RKO (cell line): Measurements from ENCODE around the gene ZNF30.
"Not testable (repeated sequence)": the region's sequence is repeated elsewhere in the genome, so short reads cannot be mapped to it uniquely, and the experiment has no call there.

Experiments
- DNase-seq: peaks from one replicate; pipeline ENCODE4 v3.0.0-alpha.2; 2016; ENCODE audit warnings: low spot score

Gene ZNF30

DNA sequence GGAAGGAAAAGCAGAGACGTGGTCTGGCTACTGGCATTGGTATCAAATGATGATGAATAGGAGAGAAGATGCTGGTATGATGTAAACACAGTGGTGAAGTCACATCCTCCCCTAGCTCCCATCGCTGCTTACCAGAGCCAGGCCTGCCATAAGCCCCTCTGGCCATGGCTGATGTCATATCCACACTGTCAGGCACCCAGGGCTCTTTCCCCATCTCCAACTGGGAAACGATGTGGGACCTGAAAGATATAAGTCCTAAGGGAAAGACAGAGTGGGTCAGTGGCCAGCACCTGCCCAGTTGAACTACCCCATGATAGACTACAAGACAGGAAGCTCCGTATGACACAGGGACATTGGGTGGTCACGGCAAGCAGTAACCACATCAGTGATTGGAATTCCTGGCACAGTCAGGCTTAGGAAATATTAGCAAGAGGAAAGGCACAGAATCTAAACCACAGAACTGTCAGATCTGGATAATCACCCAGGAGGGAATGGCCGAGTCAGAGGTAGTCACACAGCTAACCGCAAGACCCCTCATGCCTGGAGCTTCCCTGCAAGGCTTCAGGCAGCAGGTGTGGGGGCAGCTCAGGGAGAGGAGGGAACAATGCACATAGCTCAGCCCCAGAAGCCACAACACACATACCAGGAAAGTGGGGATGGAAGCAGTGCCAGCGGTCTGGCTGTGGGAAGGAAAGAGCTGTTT lies 33.6 kb downstream of the ZNF30 start:
- peak; percentile 40 for DNase-seq

DNA sequence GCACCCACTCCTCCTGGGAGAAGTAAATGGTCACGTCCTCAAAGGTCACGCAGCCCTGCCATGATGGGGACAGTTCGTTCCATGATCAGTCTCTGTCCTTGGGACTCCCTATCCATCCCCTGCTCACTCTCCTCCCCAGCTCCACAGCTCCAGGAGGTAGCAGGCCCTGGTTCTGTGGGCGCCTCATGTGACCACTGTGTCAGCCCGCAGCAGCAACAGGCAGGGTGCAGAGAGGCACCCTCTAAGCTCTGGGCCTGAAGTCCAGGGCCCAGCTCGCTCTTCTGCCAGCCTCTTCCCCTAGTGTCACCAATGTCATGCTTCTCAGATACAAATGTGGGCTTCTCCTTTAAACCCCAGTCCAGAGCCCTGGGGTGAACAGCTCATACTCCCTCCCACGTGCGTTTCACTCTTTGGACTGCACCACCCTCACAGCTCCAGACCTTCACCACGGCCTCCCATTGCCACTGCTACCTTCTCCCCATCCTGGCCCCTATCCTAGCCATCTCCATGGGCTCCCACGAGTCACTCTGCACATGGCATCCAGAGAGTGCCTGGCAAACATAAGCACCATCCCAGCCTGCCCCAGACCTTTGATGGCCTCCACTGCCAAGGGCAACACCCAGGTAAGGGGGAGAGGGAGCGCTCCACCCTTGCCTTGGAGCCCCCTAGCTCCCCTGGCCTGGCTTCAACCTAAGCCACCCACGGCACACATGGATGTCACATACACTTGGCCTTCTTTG lies 34.4 kb downstream of the ZNF30 start:
- DNase-seq, result no peak

- DNase-seq, result peak; percentile 42
Measured at GRCh38 chr19:34961775-34962686, 35.3 kb downstream of the ZNF30 start.

- DNase-seq, result peak; percentile 65
Measured at GRCh38 chr19:34962687-34963572, 36.2 kb downstream of the ZNF30 start.

DNA sequence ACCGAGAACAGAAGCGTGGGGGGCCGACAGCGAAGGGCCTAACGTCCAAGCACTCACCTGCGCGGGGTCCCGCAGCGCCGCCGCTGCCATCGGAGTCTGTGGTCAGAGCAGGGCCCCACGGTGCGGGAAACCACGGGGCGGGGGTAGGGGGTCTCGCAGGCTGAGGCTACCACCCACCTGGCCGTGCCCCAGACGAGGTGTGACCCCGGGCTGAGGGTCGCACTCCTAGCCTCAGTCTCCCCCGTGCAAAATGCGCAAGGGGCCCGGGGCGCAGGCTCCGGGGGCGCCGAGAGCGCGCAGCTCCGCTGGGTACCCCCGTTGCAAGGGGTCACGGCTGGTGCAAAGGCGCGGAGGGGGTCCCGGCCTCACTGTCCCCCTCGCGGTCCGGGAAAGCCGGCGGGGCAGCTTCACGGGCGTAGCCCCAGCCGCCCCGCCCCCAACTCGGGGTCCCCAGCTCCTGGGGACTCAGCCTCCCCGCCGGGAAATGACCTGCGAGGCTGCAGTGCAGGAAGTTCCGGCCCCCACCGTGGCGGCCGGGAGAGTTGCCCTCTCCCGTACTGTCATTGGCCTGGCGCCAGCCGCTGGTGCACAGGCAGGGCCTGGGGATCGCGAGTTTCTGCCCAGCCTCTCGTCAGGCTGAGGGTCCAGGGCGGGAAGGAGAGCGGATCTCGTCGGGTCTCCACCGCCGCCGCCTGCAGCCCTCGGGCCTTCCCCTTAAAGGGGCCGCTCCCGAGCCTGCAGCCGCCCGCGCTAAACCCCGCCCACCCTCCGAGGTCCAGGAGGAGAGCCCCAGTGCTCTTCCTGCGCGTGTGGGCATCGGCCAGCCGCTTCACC lies 37.1 kb downstream of the ZNF30 start, which contains the start of gene ZNF792:
TSS of gene ZNF792 (minus strand) at position 657 of the 834 bp plus-strand sequence. CDS start at position 90, 567 bp downstream.
- DNase-seq, result peak; percentile 68

- DNase-seq, result no peak
Measured at GRCh38 chr19:34964598-34964997, 37.9 kb downstream of the ZNF30 start.

DNA sequence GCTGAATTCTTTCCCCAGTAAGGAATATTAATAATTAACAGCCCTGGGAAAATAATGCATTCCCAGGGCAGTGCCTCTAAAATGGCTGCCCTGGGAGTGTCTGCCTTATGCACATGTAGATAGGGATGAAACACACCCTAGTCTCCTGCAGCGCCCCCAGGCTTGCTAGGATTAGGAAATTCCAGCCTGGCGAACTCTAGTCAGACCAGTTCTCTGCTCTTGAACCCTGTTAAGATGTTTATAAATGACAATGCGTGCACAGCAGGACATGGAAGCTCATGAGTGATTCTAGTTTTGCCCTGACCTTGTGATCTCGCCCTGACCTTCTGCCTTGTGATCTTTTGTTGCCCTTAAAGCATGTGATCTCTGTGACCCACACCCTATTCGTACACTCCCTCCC lies 38.8 kb downstream of the ZNF30 start:
- DNase-seq, result not testable (repeated sequence)

DNA sequence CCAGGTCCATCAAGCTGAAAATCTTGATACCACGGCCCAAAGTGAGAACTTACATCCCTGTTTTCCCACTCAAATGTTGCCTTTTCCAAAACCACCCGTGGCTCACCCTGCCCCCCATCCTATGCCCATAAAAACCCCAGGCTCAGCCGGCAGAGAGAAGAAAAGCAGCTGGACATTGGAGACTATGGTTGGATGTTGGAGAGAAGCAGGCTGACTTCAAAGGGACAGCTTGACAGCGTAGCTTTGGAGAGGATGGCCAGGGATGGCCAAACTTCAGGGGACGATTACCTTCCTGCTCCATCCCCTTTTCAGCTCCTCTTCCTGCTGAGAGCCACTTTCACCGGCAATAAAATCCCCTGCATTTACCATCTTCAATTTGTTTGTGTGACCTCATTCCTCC lies 40.8 kb downstream of the ZNF30 start:
- DNase-seq, result no peak

- DNase-seq, result no peak
Measured at GRCh38 chr19:34969721-34970120, 43.0 kb downstream of the ZNF30 start.

DNA sequence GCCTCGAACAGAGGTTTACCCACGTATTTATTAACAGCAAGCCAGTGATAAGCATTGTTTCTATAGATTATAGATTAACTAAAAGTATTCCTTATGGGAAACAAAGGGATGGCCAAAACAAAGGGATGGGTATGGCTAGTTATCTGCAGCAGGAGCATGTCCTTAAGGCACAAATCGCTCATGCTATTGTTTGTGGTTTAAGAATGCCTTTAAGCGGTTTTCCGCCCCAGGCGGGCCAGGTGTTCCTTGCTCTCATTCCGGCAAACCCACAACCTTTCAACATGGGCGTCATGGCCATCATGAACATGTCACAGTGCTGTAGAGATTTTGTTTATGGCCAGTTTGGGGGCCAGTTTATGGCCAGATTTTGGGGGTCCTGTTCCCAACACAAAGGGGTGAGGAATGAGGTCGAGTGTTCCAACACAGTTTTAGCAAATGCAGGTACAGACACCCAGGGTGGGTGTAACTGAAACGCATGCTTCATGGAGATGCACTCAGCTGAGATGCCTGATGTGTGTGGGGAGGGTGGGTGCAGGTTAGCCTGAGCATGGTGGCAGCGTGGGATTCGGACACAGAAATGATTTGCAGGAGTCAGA lies 43.6 kb downstream of the ZNF30 start:
- DNase-seq, result not testable (repeated sequence)

- no peak for DNase-seq
Measured at GRCh38 chr19:34972163-34972705, 45.5 kb downstream of the ZNF30 start.

DNA sequence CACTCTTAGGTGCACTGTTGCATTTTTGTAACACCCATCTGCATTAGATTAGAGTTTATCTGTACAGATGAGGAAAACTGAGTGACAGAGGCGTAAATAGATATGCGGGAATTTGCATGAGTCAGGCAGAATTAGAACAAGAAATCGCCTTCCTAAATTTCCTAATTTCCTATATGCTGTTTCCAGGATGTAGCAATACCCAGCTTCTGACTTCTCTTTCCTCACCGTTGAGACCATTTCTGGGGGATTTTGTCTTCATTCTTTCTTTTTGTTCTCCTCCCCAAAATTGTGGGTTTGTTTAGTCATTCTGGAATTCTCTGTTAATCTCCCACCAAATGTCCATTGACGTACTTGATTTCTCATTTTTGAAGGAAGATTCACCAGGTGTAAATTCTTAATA lies 47.9 kb downstream of the ZNF30 start:
- DNase-seq, result no peak

GRCh38 chr19:34975056-34975455 lies 48.4 kb downstream of the ZNF30 start:
- no peak for DNase-seq

DNA sequence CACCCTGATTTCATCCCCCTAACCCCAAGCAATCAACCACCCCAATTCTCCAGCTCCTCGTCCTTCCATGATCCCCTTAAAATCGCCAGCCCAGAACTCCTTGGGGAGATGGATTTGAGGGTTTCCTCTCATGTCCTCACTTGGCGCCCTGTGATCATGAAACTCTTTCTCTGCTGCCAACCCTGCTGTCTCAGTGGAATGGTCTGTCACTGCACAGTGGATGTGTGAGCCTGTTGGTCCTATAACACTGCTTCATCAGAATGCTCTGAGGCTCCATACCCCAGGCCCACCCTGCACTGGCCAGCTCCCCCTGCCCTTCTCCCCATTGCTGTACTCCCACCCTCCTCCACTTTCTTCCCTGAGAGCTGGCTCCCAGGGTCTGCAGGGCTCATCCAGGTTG lies 49.9 kb downstream of the ZNF30 start:
- DNase-seq, result no peak

- no peak for DNase-seq
Measured at GRCh38 chr19:34979819-34980640, 53.3 kb downstream of the ZNF30 start.

DNA sequence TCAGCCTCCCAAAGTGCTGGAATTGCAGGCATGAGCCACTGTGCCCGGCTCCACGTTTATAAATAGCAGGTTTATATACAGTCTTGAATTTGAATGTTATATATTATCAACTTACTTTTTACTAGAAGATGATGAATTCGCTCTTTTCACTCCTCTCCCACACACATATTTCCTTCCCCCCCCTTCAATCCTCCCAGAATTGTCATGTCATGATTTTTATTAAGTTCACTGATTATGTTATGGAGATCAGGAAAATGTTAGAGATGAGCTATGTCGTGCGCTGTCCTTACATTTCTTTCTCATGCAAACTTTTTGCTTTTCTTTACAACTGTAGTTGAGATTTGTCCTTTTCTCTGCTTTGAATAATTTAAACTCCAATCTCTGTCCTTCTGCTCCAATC lies 55.6 kb downstream of the ZNF30 start:
- no peak for DNase-seq

DNA sequence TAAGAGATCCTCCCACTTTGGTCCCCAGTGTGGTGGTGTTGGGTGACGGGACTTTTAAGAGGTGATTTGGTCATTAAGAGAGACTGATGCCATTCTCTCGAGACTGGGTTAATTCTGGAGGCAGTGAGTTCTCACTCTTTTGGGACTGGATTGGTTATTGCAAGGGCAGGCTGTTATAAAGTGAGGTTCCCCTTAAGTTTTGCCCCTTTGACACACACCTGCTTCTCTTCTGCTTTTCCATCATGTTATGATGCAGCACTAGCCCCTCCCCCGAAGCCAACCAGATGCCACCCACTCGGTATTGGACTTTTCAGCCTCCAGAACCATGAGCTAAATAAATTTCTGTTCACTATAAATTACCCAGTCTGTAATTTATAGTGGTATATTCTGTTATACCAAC lies 57.1 kb downstream of the ZNF30 start:
- DNase-seq, result no peak

GRCh38 chr19:34984287-34984686 lies 57.6 kb downstream of the ZNF30 start:
- no peak for DNase-seq
